Measurements from ENCODE around the gene MAP2K3.

The MAP2K3 gene

DNA sequence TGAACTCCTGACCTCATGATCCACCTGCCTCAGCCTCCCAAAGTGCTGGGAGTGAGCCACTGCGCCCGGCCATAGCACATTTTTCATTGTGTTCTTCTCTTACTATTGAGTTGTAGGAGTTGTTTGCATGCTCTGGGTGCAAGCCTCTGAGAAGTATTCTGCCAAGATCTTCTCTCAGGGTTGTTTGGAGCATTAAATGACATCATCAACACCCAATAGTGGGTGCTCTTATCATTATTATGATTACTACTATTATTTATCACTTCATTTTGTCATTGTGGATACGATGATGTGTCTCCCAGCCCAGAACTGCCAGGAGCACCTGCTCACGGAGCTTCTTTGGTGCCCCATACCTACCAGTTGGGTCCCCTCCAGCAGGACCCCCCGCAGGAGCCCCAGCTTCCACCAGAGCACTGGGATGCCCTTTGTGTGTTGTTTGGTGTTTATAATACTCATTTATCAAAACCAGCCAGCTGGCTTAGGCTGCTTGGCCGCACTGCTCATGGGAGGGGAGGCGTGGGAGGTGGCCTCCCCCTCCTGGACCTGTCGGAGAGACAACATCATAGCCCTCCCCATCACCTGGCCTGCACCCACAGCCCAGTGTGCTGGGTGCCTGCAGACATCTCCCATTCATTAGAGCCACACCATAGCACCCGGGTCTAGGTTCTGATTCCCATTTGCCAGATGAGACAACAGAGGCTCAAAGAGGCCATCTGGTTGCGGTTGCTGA is 12.9 kb upstream of the MAP2K3 start:
- no peak for DNase-seq
- Mint-ChIP-seq H3K36me3 (ENCODE audit: low read depth) (no peaks in the 10 kb centered on the region), H3K27ac (no peak overlapping the region), H3K27me3 (no peaks in the 10 kb centered on the region), H3K4me1 (peaks cover 32% of the 10 kb centered on the region), H3K9me3 (no peaks in the 10 kb centered on the region), H3K4me3 (no peak overlapping the region)
- no peak for ATAC-seq

GRCh38 chr17:21272250-21272649 is 12.3 kb upstream of the MAP2K3 start:
- Mint-ChIP-seq H3K27ac (no peak overlapping the region), H3K36me3 (ENCODE audit: low read depth) (no peaks in the 10 kb centered on the region), H3K4me1 (peaks cover 30% of the 10 kb centered on the region), H3K4me3 (no peak overlapping the region), H3K9me3 (no peaks in the 10 kb centered on the region), H3K27me3 (no peaks in the 10 kb centered on the region)
- DNase-seq = no peak
- no peak for ATAC-seq

GRCh38 chr17:21272881-21273792 is 11.4 kb upstream of the MAP2K3 start:
- no peak overlapping the region for H3K27ac Mint-ChIP-seq
- H3K4me1 Mint-ChIP-seq = peaks cover 29% of the 10 kb centered on the region
- no peak overlapping the region for H3K4me3 Mint-ChIP-seq
- no peaks in the 10 kb centered on the region for H3K36me3 Mint-ChIP-seq (ENCODE audit: low read depth)
- DNase-seq (no peak), ATAC-seq (no peak)
- no peaks in the 10 kb centered on the region for H3K9me3 Mint-ChIP-seq
- no peaks in the 10 kb centered on the region for H3K27me3 Mint-ChIP-seq

DNA sequence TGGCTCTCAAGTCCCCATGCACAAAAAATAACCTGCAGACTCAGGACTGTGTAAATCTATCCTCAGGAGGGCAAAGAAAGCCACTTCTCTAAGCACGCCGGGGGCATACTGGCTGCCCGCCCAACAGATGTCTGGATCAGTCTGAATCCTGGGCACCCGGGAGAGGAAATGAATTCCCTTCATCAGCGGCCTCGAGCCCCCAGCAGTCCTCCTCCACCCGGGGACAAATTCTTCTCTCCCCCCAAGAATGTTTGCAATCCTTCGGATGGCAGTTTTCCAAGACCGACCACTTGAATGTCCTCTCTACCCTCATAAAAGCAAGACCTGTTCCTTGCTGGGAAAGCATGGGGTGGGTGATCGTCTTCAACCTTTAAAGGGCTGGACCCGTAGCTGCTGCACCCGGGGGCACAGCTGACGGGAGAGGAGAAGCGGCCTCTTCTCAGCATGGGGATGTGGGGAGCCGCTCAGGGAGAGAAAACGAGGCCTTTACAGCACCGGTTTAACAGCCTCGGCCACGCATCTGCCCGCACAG is 9.4 kb upstream of the MAP2K3 start:
- Mint-ChIP-seq H3K27ac (no peak overlapping the region), H3K9me3 (no peaks in the 10 kb centered on the region), H3K4me3 (peak overlapping the region; percentile 81), H3K27me3 (no peaks in the 10 kb centered on the region), H3K36me3 (ENCODE audit: low read depth) (no peaks in the 10 kb centered on the region), H3K4me1 (peaks cover 39% of the 10 kb centered on the region)
- DNase-seq (peak; percentile 23), ATAC-seq (no peak)

- H3K9me3 Mint-ChIP-seq = no peaks in the 10 kb centered on the region
- DNase-seq (peak; percentile 99), ATAC-seq (peak; percentile 91)
- peak overlapping the region; percentile 81 for H3K4me3 Mint-ChIP-seq
- H3K27ac Mint-ChIP-seq = peak overlapping the region; percentile 57
- H3K4me1 Mint-ChIP-seq = peaks cover 44% of the 10 kb centered on the region
- no peaks in the 10 kb centered on the region for H3K36me3 Mint-ChIP-seq (ENCODE audit: low read depth)
- no peaks in the 10 kb centered on the region for H3K27me3 Mint-ChIP-seq
These were observed 8.8 kb upstream of the MAP2K3 start for GRCh38 chr17:21275579-21276263.

GRCh38 chr17:21276264-21276588 is 8.3 kb upstream of the MAP2K3 start:
- Mint-ChIP-seq H3K4me1 (peaks cover 47% of the 10 kb centered on the region), H3K4me3 (peak overlapping the region; percentile 81), H3K27ac (peak overlapping the region; percentile 57), H3K36me3 (ENCODE audit: low read depth) (no peaks in the 10 kb centered on the region), H3K9me3 (no peaks in the 10 kb centered on the region), H3K27me3 (no peaks in the 10 kb centered on the region)
- ATAC-seq = no peak
- DNase-seq = no peak

DNA sequence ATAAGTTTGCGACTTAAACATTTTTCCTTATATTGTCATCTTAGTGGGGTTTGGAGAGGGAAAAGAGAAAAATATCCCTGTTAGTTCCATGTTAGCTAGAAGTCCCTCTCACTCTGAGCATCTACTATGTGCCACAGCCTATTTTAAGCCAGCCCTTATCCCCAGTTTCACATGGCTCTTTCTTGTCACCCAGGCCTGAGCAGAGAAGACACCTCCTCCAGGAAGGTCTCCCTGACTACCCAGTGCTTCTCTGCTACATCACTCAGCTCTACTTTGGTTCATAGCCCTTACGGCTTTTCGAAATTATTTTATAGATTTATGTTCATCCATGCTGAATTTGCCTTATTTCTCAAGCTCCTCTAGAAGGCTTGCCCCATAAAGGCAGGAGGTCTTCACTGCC is 7.2 kb upstream of the MAP2K3 start:
- Mint-ChIP-seq H3K27ac (no peak overlapping the region), H3K36me3 (ENCODE audit: low read depth) (no peaks in the 10 kb centered on the region), H3K4me3 (no peak overlapping the region), H3K9me3 (no peaks in the 10 kb centered on the region), H3K27me3 (no peaks in the 10 kb centered on the region), H3K4me1 (peaks cover 57% of the 10 kb centered on the region)
- no peak for DNase-seq
- no peak for ATAC-seq

DNA sequence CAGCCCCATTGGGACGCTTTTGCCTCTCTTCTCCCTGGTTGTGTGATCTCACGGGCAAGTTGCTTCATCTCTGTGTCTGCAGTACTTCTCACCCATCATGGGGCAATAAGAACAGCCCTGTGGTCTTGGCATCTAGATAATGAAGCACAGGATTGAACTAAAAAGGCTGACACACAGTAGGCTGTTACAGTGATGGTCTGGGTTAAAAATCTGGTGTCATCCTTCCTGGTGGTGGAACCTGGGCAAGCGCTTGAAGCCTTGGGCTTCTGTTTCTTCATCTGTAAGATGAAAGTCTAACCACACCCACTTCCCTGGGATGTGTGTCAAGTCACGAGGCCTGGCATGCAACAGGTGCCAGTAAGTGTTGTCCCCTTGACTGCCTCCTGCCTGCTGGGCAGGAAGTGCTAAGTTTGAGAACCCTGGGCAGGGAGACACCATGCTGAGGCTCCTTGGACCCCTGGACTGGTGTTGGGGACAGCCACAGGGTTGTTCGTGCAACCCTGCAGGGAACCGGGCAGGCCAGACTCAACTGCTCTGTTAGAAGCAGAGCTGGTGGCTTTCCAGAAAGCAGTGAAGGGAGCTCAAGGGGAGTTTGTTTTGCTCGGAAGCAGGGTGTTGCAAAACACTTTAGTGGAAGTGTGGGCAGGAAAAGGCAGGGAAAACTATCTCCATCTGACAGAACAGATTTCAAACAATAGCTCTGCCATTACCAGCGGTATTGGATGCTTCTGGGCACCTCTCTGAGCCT is 5.9 kb upstream of the MAP2K3 start:
- no peaks in the 10 kb centered on the region for H3K27me3 Mint-ChIP-seq
- H3K27ac Mint-ChIP-seq = no peak overlapping the region
- DNase-seq (peak; percentile 36), ATAC-seq (no peak)
- no peak overlapping the region for H3K4me3 Mint-ChIP-seq
- H3K9me3 Mint-ChIP-seq = no peaks in the 10 kb centered on the region
- no peaks in the 10 kb centered on the region for H3K36me3 Mint-ChIP-seq (ENCODE audit: low read depth)
- H3K4me1 Mint-ChIP-seq = peaks cover 67% of the 10 kb centered on the region

DNA sequence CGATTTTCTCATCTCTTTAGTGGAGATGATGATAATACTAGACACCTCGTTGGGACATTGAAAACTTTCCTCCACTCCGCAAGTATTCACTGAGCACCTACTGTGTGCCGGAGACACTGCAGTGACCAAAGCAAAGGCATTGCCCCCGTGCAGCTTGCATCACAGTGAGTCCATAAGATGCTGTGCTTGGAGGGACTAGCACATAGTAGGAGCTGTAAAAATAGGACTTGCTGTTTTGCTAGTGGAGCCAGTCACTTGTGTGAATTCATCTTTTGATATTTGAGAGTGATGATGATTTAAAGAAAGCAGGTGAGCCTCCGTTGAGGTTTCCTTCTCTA is 5.3 kb upstream of the MAP2K3 start:
- no peak for DNase-seq
- no peak overlapping the region for H3K27ac Mint-ChIP-seq
- H3K4me3 Mint-ChIP-seq = no peak overlapping the region
- no peaks in the 10 kb centered on the region for H3K9me3 Mint-ChIP-seq
- peaks cover 67% of the 10 kb centered on the region for H3K4me1 Mint-ChIP-seq
- H3K36me3 Mint-ChIP-seq (ENCODE audit: low read depth) = no peaks in the 10 kb centered on the region
- H3K27me3 Mint-ChIP-seq = no peaks in the 10 kb centered on the region
- no peak for ATAC-seq

DNA sequence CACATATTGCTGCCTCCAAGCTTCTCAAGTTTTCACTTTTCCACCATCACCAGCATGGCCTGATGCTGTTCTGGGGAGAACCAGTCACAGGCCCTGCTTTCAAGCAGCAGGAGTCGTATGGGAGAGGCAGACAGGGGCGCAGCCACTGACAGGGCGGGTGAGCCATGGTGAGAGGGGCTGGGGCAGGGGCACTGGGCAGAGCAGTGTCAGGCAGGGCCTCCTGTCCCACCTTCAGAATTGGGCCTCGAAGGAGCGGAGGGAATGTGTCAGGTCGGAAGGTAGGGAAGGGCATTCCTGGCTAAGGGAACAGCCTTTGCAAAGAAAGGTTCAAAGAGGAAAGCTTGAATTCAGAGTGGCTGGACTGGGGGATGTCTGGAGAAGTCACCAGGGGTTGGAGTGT is 4.9 kb upstream of the MAP2K3 start:
- DNase-seq = no peak
- peaks cover 67% of the 10 kb centered on the region for H3K4me1 Mint-ChIP-seq
- H3K9me3 Mint-ChIP-seq = no peaks in the 10 kb centered on the region
- H3K36me3 Mint-ChIP-seq (ENCODE audit: low read depth) = no peaks in the 10 kb centered on the region
- no peak for ATAC-seq
- no peak overlapping the region for H3K4me3 Mint-ChIP-seq
- H3K27me3 Mint-ChIP-seq = no peaks in the 10 kb centered on the region
- H3K27ac Mint-ChIP-seq = peak overlapping the region; percentile 31

GRCh38 chr17:21280081-21280518 is 4.4 kb upstream of the MAP2K3 start:
- Mint-ChIP-seq H3K27ac (peak overlapping the region; percentile 67), H3K27me3 (no peaks in the 10 kb centered on the region), H3K9me3 (no peaks in the 10 kb centered on the region), H3K4me1 (peaks cover 64% of the 10 kb centered on the region), H3K4me3 (no peak overlapping the region), H3K36me3 (ENCODE audit: low read depth) (peaks cover under 1% of the 10 kb centered on the region)
- peak; percentile 64 for ATAC-seq
- peak; percentile 94 for DNase-seq

- Mint-ChIP-seq H3K27ac (no peak overlapping the region), H3K4me1 (peaks cover 67% of the 10 kb centered on the region), H3K4me3 (no peak overlapping the region), H3K27me3 (no peaks in the 10 kb centered on the region), H3K36me3 (ENCODE audit: low read depth) (peaks cover 22% of the 10 kb centered on the region), H3K9me3 (no peaks in the 10 kb centered on the region)
- ATAC-seq = no peak
- no peak for DNase-seq
These were observed 2.3 kb upstream of the MAP2K3 start for GRCh38 chr17:21282231-21282630.

DNA sequence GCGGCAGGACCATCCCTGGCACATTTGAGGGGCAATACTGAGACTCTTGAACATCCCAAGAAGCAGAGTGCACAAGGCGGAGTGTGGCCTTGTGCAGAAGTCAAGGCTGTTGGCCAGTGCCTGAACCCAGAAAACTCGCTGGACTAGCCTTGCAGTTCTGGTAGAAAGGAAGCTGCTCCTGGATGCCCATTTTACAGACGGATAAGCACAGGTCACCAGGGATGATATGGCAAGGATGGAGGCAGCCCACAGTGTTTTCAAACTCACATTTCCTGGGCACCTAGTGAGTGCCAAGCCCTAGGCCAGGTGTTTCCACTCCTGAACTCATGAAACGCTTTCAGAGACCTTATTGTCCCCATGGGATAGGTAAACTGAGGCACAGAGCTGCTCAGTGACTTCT is 1.7 kb upstream of the MAP2K3 start:
- Mint-ChIP-seq H3K4me1 (peaks cover 66% of the 10 kb centered on the region), H3K27me3 (no peaks in the 10 kb centered on the region), H3K27ac (no peak overlapping the region), H3K4me3 (no peak overlapping the region), H3K9me3 (no peaks in the 10 kb centered on the region), H3K36me3 (ENCODE audit: low read depth) (peaks cover 27% of the 10 kb centered on the region)
- ATAC-seq (no peak), DNase-seq (no peak)
